Gastroesophageal sphincter (tissue), 3 donors: ENCODE data around the gene AUTS2.

Experiments used
- EP300 ChIP-seq: sonication (generic); formaldehyde crosslinking; IDR thresholded peaks from one replicate; pipeline ENCODE4 v1.6.1; 2017; ENCODE audit warnings: antibody characterized with exemption, mild to moderate bottlenecking
- POLR2A ChIP-seq, 2 donors: fragments of 450-650 bp; IDR thresholded peaks; one replicate each; pipeline ENCODE4 v1.6.1; 2017; ENCODE audit warnings: antibody characterized with exemption in 2 of 2, mild to moderate bottlenecking in 2 of 2, moderate library complexity in 1 of 2
- TF ChIP-seq, protein P1 (sequence below), 4 experiments: fragments of 200-600 bp in 2 of 4; fragments of 450-650 bp in 2 of 4; sonication (generic) in 1 of 4; IDR thresholded peaks; one replicate each; pipeline ENCODE4 v1.5.1; 2017 to 2019; ENCODE audit warnings: antibody characterized with exemption in 4 of 4, mild to moderate bottlenecking in 2 of 4, moderate library complexity in 2 of 4

DNA sequence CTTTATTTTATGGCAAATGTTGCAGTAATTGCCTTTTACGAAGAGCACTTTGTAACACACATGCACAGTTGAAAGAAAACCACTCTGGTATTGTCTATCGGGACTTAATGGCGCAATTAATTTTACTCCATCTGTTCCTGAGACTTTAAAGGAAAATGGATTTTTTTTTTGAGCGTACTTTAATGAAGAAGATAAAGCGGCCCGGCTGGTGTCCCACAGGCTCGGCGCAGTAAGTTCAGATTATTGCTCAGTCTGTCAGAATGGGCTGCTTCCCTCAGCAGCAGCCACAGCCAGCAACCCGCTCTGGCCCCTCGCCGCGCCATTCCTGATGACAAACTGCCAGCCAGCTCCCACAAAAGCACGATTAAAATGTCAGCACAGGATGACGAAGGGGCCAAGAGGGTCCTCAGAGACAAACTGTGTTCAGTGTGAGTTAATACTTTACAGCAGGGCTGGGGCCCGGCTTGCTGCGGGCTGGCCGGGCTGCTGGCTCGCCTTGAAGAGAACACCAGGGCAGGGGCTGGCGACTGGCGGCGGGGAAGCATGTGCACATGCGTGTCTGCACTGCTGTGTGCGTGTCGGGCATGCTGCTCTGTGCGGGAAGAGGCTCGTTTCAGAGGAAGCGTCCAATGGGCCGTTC is 1032.7 kb downstream of the AUTS2 start:
- TF ChIP-seq, protein P1, sequence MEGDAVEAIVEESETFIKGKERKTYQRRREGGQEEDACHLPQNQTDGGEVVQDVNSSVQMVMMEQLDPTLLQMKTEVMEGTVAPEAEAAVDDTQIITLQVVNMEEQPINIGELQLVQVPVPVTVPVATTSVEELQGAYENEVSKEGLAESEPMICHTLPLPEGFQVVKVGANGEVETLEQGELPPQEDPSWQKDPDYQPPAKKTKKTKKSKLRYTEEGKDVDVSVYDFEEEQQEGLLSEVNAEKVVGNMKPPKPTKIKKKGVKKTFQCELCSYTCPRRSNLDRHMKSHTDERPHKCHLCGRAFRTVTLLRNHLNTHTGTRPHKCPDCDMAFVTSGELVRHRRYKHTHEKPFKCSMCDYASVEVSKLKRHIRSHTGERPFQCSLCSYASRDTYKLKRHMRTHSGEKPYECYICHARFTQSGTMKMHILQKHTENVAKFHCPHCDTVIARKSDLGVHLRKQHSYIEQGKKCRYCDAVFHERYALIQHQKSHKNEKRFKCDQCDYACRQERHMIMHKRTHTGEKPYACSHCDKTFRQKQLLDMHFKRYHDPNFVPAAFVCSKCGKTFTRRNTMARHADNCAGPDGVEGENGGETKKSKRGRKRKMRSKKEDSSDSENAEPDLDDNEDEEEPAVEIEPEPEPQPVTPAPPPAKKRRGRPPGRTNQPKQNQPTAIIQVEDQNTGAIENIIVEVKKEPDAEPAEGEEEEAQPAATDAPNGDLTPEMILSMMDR (IDR thresholded peaks at IDR 0.05): no peak
- no peak for TF ChIP-seq POLR2A (IDR thresholded peaks at IDR 0.05)
- TF ChIP-seq EP300: no peak
